ENCODE data around the gene MT1B.

MT1B gene

DNA sequence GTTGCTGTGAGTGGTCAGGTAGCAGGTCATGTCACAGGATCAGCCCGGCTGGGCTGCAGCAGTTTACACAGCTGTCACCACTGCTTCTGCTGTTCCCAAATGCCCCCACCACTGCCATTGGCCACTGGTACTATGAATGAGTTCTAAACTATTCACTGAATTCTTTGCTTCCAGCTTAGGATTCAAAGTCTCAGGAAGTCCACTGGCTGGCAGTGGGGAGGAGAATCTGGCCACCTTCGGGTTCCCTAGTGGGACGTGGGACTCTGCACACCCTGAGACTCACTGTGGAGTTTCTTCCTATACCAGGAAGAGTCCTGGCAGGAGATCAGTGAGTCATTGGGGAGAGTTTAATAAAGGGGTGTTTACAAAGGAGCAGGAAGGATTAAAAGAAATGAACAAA lies 37.5 kb downstream of the MT1B start:
- DNase-seq, result no peak

DNA sequence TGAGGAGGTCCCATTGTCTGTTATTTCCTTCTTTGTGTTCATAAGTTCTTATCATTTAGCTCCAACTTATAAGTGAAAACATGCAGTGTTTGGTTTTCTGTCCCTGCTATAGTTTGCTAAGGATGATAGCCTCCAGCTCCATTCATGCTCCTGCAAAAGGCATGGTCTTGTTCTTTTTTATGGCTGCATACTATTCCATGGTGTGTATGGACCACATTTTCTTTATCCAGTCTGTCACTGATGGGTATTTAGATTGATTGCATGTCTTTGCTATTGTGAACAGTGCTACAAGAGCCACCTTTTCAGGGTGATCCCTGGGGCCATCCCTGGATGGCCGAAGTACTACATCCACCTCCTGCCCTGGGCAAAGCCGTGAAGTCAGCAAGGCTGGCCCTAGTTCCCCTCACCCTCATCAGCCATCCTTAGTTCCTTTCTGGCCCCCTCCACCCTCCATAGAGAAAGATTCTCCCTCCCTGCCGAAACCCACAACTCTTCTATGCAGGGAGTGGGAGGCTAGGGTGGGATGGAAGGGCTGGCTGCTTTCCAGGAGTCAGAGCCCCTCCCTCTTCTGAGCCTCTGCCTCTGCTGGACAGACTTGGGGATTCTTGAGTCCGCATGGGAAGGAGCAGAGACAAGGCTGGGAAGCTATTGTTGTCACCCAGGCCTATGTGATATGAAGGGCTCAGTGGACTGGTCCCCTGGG lies 38.9 kb downstream of the MT1B start:
- no peak for DNase-seq

DNA sequence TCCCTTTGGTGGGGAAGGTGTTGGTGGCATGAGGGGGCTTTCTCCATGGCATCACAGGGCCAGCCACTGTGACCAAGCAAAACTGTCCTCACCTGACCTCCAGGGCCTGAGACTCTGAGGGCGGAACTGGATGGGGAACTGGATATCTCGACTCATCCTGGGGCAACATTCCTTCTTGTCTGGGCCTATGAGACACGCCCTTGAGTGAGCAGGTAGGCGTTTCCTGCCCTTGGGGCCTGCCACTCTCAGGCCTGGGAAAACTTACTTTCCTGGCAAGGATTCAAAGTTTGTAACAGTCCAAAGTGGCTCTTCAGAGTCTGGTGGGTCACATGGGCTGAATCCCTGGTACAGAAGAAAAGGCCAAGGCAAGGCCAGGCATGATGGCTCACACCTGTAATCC lies 40.2 kb downstream of the MT1B start:
- DNase-seq, result no peak

DNA sequence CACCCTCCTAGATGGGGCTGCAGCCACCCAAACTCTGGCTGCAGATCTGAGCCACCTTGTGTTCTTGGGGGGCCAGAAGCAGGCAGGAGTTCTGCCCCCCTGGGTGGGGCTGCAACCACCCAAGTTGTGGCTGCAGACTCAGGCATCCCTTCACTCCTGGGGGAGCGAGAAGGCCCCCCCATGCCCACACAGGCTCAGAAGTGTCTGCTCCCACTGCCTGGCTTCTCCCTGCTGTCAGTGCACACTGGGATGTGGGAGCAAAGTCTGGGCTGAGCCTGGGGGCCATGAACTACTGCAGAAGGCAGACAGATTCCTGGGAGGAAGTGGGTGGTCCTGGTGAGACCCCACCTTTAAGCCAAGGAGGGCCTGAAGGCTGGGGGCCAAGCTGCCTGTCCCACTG lies 43.6 kb downstream of the MT1B start:
- DNase-seq, result no peak

DNA sequence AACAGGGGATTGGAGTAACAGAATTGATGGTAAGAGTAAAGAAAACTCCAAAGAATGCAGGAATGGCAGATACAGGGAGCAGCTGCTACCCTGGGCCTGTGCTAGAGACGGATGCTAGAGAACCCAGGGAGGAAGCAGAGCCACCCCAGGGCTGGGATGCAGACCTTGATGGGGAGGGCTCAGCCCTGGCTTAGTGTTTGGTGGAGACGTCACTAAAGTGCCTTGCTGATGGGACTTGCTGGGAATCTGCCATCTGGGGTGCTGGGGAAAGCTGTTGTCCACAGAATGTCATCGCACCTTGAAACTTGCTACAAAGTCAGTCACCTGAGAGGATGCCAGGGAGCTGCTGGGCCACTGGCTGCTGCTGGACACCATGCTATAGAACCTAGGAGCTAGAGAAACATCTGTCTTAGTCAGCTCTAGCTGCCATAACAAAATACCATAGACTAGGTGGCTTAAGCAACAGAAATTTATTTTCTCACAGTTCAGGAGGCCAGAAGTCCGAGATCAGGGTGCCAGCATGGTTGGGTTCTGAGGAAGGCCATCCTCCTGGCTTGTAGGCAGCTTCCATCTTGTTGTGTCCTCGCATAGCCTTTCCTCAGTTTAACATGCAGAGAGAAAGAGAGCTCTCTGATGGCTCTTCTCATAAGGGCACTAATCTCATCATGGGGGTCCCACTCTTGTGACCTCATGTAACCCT lies 45.9 kb downstream of the MT1B start:
- DNase-seq, result no peak

DNA sequence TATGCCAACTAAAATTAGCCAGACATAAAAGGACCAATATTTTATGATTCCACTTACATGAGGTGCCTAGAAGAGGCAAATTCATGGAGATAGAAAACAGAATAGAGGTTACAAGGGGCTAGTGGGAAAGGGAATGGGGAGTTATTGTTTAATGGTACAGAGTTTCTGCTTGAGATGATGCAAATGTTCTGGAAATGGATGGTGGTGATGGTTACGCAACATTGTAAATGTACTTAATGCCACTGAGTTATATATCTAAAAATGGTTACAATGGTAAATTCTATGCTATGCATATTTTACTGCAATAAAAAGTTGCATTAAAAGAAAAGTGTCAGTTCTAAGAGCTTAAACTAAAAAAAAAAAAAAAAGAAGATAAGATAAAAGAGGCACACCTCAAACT lies 48.5 kb downstream of the MT1B start:
- DNase-seq, result no peak

DNA sequence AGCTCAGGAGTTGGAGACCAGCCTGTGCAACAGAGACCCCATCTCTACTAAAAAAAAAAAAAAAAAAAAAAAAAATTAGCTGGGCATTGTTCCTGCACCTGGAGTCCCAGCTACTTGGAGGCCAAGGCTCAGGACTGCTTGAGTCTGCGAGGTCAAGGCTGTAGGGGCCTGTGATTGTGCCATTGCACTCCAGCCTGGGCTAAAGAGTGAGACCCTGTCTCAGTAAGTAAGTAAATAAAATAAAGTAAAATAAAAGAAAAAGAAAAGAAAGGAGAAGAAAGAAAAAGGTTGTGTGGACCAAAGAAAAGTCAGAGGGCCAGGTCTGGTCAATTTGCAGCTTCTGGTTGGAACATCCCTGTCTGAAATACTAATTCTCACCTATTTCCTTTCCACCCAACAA lies 48.9 kb downstream of the MT1B start:
- no peak for DNase-seq

DNA sequence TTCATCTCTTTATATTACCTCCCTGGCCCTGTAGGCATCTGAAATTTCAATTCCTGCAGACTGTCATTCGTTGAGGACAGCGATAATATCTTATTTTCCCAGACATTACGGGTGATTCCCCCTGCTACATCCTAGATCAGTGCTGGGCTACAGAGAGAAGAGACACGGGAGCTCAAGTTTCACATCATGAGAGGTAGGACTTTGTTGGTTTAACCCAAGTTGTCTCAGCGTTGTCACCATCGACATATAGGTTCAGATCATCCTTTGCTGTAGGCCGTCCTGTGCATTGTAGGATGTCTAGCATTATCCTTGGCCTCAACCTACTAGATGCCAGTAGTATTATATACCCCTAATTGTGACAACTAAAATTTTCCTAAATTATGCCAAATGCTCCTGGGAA lies 49.8 kb downstream of the MT1B start:
- DNase-seq, result no peak
